ENCODE results near the gene YPEL4. TPM values are rescaled to one million over a fixed set of nuclear protein-coding genes. Genes with fewer than 3 reads are reported as not detected.

Gene YPEL4
- total and polyA plus RNA-seq, 7 donors, result 0.08 to 0.90 (median 0.20) TPM; not detected in 1

DNA sequence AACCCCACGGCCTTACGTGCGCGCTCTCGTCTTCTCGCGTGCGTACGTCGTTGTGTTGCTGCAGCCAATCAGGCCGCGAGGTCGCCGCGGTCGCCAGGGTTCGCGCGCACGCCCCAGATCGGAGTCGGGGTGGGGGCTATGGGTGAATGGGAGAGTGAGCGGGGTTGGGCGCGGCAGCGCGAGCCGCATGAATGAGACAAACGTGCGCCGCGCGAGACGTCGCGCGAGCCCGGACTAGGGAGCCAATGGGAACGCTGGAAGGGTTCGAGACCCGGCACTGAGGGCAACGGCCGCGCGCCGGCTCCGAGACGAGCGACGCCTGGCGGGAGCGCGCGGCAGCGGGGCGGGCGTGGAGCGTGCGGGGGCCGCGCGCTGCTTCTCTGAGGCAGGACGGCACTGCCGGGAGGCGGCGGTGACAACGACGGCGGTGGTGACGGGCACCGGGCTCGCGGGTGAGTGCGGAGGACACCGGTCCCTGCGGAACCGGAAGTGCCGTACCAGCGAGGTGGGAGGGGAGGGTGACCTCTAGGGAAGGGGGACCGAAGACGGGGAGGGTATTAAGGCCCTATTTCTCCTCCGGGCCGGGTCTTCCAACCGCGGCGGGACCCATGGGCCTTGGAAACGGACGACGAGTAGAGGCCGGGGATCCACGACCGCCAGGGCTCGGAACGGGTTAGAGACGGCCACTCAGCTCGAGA is 18.2 kb upstream of the YPEL4 start, which contains the start of gene ZDHHC5:
ZDHHC5 (plus strand) TSS at position 379 of the 698 bp plus-strand sequence. CDS start 4,977 bp downstream, outside the sequence.
- Histone ChIP-seq H3K4me1 (peaks cover 20% of the 10 kb centered on the region), H3K27ac (peak within 1 kb of the TSS; percentile 99), H3K9me3 (no peaks in the 10 kb centered on the region), H3K36me3 (ENCODE audit: insufficient read depth in 1 of 2, low read depth in 1 of 2) (peaks cover 7 to 11% of the 10 kb centered on the region in 2 donors), H3K27me3 (ENCODE audit: insufficient read depth in 3 of 3, low read length in 2 of 3) (no peaks in the 10 kb centered on the region), H3K4me3 (peak within 1 kb of the TSS; percentile 92)
- WGBS, 3 donors, result 0 to 1% (median 0%) methylated on average over 78 to 96 of the region's 96 CpGs
- TF ChIP-seq, protein P1, sequence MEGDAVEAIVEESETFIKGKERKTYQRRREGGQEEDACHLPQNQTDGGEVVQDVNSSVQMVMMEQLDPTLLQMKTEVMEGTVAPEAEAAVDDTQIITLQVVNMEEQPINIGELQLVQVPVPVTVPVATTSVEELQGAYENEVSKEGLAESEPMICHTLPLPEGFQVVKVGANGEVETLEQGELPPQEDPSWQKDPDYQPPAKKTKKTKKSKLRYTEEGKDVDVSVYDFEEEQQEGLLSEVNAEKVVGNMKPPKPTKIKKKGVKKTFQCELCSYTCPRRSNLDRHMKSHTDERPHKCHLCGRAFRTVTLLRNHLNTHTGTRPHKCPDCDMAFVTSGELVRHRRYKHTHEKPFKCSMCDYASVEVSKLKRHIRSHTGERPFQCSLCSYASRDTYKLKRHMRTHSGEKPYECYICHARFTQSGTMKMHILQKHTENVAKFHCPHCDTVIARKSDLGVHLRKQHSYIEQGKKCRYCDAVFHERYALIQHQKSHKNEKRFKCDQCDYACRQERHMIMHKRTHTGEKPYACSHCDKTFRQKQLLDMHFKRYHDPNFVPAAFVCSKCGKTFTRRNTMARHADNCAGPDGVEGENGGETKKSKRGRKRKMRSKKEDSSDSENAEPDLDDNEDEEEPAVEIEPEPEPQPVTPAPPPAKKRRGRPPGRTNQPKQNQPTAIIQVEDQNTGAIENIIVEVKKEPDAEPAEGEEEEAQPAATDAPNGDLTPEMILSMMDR (IDR thresholded peaks at IDR 0.05), result peak; percentile 52
- DNase-seq (peak; percentile 99 to 100), ATAC-seq (peak; percentile 92 to 95 (median 93))
- intact Hi-C loops (cut with DNase I), result loop anchor here in 1 of 2 donors (5.0 kb wide), 1 partner anchor 44 kb away; the partner anchor contains the start of genes MED19 and TMX2

DNA sequence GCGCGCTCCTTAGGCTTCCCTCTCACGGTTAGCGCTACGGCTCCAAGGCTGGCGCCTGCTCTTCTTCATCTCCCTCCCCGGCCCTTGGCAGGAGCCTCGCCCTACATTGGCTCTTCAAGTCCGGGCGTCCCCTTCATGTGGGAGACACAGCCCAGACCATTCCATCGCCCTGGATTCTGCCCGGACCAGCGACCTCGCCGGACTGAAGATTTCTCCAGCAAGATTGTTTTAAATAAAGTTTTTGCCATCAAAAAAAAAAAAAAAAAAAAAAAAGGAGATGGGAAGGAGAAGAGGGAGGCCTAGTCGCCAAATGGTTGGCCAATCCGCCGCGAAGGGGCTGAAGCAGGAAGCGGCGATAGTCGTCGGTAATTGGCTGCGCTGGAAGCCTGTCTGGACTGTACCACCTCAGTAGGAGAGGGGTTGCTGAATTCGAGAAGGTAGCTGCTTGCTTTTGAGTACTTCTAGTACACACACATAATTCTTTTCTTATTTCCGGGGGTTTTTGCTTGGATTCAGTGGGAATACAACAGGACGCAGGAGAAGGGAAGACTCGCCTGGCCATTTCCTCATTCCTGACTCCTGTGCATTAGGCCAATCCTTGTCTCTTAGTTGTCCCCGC is 17.5 kb upstream of the YPEL4 start:
- DNase-seq (peak; percentile 97 to 99), ATAC-seq (peak; percentile 87 to 91 (median 88))
- Histone ChIP-seq H3K4me3 (peak overlapping the region; percentile 92), H3K27ac (peak overlapping the region; percentile 99), H3K36me3 (ENCODE audit: insufficient read depth in 1 of 2, low read depth in 1 of 2) (peaks cover under 1 to 11% of the 10 kb centered on the region in 2 donors), H3K4me1 (peaks cover 20% of the 10 kb centered on the region), H3K27me3 (ENCODE audit: insufficient read depth in 3 of 3, low read length in 2 of 3) (no peaks in the 10 kb centered on the region), H3K9me3 (no peaks in the 10 kb centered on the region)
- TF ChIP-seq, protein P1 (IDR thresholded peaks at IDR 0.05), result no peak
- WGBS, 3 donors, result 0% methylated on average over 29 of the region's 29 CpGs
- intact Hi-C loops (cut with DNase I), result loop anchor here in 1 of 2 donors (5.0 kb wide), 1 partner anchor 45 kb away; the partner anchor contains the start of genes MED19 and TMX2

DNA sequence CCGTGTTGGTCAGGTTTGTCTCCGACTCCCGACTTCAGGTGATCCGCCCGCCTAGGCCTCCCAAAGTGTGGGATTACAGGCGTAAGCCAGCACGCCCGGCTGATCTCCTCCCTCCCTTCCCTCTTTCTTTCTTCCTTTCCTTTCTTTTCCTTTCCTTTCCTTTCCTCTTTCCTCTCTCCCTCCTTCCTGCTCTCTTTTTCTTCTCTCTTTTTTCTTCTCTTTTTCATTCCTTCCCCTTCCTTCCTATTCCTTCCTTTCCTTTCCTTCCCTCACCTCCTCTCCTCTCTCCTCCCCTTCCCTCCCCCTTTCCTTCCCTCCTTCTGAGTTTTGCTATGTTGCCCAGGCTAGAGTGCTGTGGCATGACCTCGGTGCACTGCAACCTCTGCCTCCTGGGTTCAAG is 14.3 kb upstream of the YPEL4 start:
- Histone ChIP-seq H3K27me3 (ENCODE audit: insufficient read depth in 3 of 3, low read length in 2 of 3) (no peaks in the 10 kb centered on the region), H3K4me1 (peaks cover 3% of the 10 kb centered on the region), H3K36me3 (ENCODE audit: insufficient read depth in 1 of 2, low read depth in 1 of 2) (peaks cover 5 to 40% of the 10 kb centered on the region in 2 donors), H3K4me3 (no peak overlapping the region), H3K9me3 (no peaks in the 10 kb centered on the region), H3K27ac (no peak overlapping the region)
- DNase-seq (no peak), ATAC-seq (no peak)
- 79 to 87% (median 79%) methylated on average over 9 of the region's 9 CpGs for WGBS, 3 donors
- intact Hi-C loops (cut with DNase I), result no loop called here
- TF ChIP-seq, protein P1 (IDR thresholded peaks at IDR 0.05), result no peak

DNA sequence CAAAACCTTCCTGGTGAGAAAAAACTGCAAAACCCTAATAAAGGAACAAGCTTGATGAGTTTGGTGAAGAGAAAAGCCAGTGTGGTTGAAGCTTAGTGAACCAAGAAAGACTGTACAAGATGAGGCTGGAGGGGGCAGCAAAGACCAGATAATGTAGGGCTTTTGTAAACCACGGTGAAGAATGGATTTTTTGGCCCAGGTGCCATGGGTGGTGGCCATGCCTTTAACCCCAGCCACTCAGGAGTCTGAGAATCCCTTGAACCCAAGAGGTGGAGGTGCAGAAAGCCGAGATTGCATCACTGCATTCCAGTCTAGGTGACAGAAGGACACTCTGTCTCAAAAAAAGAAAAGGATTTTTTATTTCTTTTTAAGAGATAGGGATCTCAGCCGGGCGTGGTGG is 13.2 kb upstream of the YPEL4 start:
- no peaks in the 10 kb centered on the region for H3K27me3 ChIP-seq (ENCODE audit: insufficient read depth in 3 of 3, low read length in 2 of 3)
- ATAC-seq, result no peak
- H3K9me3 ChIP-seq, result no peaks in the 10 kb centered on the region
- intact Hi-C loops (cut with DNase I), result no loop called here
- DNase-seq, result no peak
- WGBS, 3 donors, result 65 to 74% (median 71%) methylated on average over 4 of the region's 4 CpGs
- peaks cover 5 to 40% of the 10 kb centered on the region in 2 donors for H3K36me3 ChIP-seq (ENCODE audit: insufficient read depth in 1 of 2, low read depth in 1 of 2)
- no peak overlapping the region for H3K27ac ChIP-seq
- peaks cover 11% of the 10 kb centered on the region for H3K4me1 ChIP-seq
- H3K4me3 ChIP-seq, result no peak overlapping the region
- TF ChIP-seq, protein P1 (IDR thresholded peaks at IDR 0.05), result no peak
